GM23338 (cell line): ENCODE measurements around the gene TBC1D16. TPM values are rescaled to one million over a fixed set of nuclear protein-coding genes. Genes with fewer than 3 reads are reported as not detected.

ENCODE experiments used
- ATAC-seq: fragments of 200-7000 bp; cut with Tn5 transposase; 3 replicates; pipeline ENCODE4 v1.9.1; 2020
- DNase-seq: peaks from one replicate; pipeline ENCODE4 v3.0.0-alpha.2; 2015; ENCODE audit warnings: low spot score
- H2AFZ ChIP-seq: fragments of 200-600 bp; sonication (generic); 2 replicates; pipeline ENCODE4 v1.8.0; 2016; ENCODE audit warnings: antibody characterized with exemption, mild to moderate bottlenecking, moderate library complexity
- H3F3A ChIP-seq: fragments of 200-600 bp; sonication (generic); replicated peaks from 2 replicates; pipeline ENCODE4 v1.8.0; 2017; ENCODE audit warnings: antibody characterized with exemption, mixed run types, low read depth
- H3K27ac ChIP-seq: fragments of 200-600 bp; sonication (generic); 2 replicates; pipeline ENCODE4 v1.6.1; 2016; ENCODE audit warnings: low read depth
- H3K27me3 ChIP-seq: fragments of 200-600 bp; sonication (generic); 2 replicates; pipeline ENCODE4 v1.8.0; 2016; ENCODE audit warnings: mild to moderate bottlenecking, mixed run types, moderate library complexity; ENCODE audit not compliant: insufficient read depth
- H3K36me3 ChIP-seq: fragments of 200-600 bp; sonication (generic); 2 replicates; pipeline ENCODE4 v1.8.0; 2016; ENCODE audit warnings: mild to moderate bottlenecking; ENCODE audit not compliant: insufficient read depth
- H3K4me1 ChIP-seq: fragments of 200-600 bp; sonication (generic); 2 replicates; pipeline ENCODE4 v1.8.0; 2016; ENCODE audit warnings: mild to moderate bottlenecking, moderate library complexity; ENCODE audit not compliant: insufficient read depth
- H3K4me2 ChIP-seq: fragments of 200-600 bp; sonication (generic); 2 replicates; pipeline ENCODE4 v1.7.1; 2017; ENCODE audit warnings: mixed run types
- H3K4me3 ChIP-seq: fragments of 200-600 bp; sonication (generic); 2 replicates; pipeline ENCODE4 v1.6.1; 2016; ENCODE audit warnings: mixed run types
- H3K79me2 ChIP-seq: fragments of 200-600 bp; sonication (generic); replicated peaks from 2 replicates; pipeline ENCODE4 v1.8.0; 2017; ENCODE audit warnings: mild to moderate bottlenecking; ENCODE audit not compliant: insufficient read depth
- H3K9me2 ChIP-seq: fragments of 200-600 bp; sonication (generic); 2 replicates; pipeline ENCODE4 v1.8.0; 2017; ENCODE audit not compliant: insufficient read depth
- H4K20me1 ChIP-seq: fragments of 200-600 bp; sonication (generic); replicated peaks from 2 replicates; pipeline ENCODE4 v1.8.0; 2017; ENCODE audit warnings: mild to moderate bottlenecking; ENCODE audit not compliant: insufficient read depth
- H3K27ac Mint-ChIP-seq: 2 replicates; pipeline ENCODE4 v1.8.0; 2020; ENCODE audit warnings: inconsistent platforms, mild to moderate bottlenecking, moderate library complexity, mixed read lengths
- H3K27me3 Mint-ChIP-seq: 3 replicates; pipeline ENCODE4 v1.8.0; 2022; ENCODE audit warnings: low read depth, mild to moderate bottlenecking, moderate library complexity, mixed read lengths, inconsistent platforms; ENCODE audit not compliant: insufficient read depth, poor library complexity
- H3K36me3 Mint-ChIP-seq: 3 replicates; pipeline ENCODE4 v1.8.0; 2021; ENCODE audit warnings: low read depth, mild to moderate bottlenecking, inconsistent platforms, moderate library complexity, mixed read lengths
- H3K4me1 Mint-ChIP-seq: 3 replicates; pipeline ENCODE4 v1.8.0; 2020; ENCODE audit warnings: mild to moderate bottlenecking, inconsistent platforms, mixed read lengths
- H3K4me3 Mint-ChIP-seq: 3 replicates; pipeline ENCODE4 v1.8.0; 2021; ENCODE audit warnings: moderate library complexity, mild to moderate bottlenecking, inconsistent platforms, mixed read lengths
- H3K9me3 Mint-ChIP-seq: 3 replicates; pipeline ENCODE4 v1.8.0; 2020; ENCODE audit warnings: moderate library complexity, mild to moderate bottlenecking, inconsistent platforms, mixed read lengths
- POLR2AphosphoS5 ChIP-seq: IDR thresholded peaks from 2 replicates; pipeline ENCODE4 v1.6.1; 2016; ENCODE audit warnings: antibody characterized with exemption, low read depth
- polyA plus RNA-seq: library from polyadenylated mRNA; unstranded; fragments of >200 nt; fragmentation: Nextera tagmentation; extraction: Ambion mirVana; gene quantifications from 2 replicates; pipeline ENCODE4 v1.2.1, GENCODE V29; 2016
- total RNA-seq: library from RNA; depleted of rRNA; stranded (reverse); fragments of >200 nt; shearing (Covaris generic); gene quantifications from 2 replicates; pipeline ENCODE4 v1.2.3, GENCODE V29; 2014
- TF ChIP-seq, protein P1 (sequence below): fragments of 250-450 bp; sonication (Bioruptor Pico); IDR thresholded peaks from 2 replicates; pipeline ENCODE4 v1.5.0; 2020; ENCODE audit warnings: mild to moderate bottlenecking, moderate library complexity
- TF ChIP-seq, protein P2 (sequence below): IDR thresholded peaks from one replicate; pipeline ENCODE4 v1.6.1; 2018; ENCODE audit warnings: antibody characterized with exemption; ENCODE audit not compliant: unreplicated experiment
- TF ChIP-seq, protein P3 (sequence below), 2 experiments: fragments of 200-600 bp in 1 of 2; sonication (generic) in 1 of 2; conservative IDR thresholded peaks; 2 replicates each; pipeline versions ENCODE4 v1.5.1 to v1.6.1; 2016 to 2017; ENCODE audit warnings: antibody characterized with exemption in 2 of 2, low read depth in 2 of 2, mild to moderate bottlenecking in 2 of 2, moderate library complexity in 1 of 2

Gene TBC1D16
- total and polyA plus RNA-seq, 2 experiments from 2014 or later = 16.7 to 104 TPM

GRCh38 chr17:79923974-79924638 lies 111.6 kb downstream of the TBC1D16 start:
- H4K20me1 ChIP-seq = no peaks in the 10 kb centered on the region
- H3K4me3 ChIP-seq = no peak overlapping the region
- Mint-ChIP-seq H3K9me3 (no peaks in the 10 kb centered on the region), H3K36me3 (no peaks in the 10 kb centered on the region), H3K27ac (no peak overlapping the region), H3K27me3 (peaks cover 21% of the 10 kb centered on the region), H3K4me3 (no peak overlapping the region), H3K4me1 (peaks cover 16% of the 10 kb centered on the region)
- peak; percentile 87 for ATAC-seq
- H3F3A ChIP-seq = 0 out of 2 replicates have a peak, but pooled peaks cover 6% of the 10 kb centered on the region
- H3K27me3 ChIP-seq = no peaks in the 10 kb centered on the region
- H3K79me2 ChIP-seq = no peaks in the 10 kb centered on the region
- no peaks in the 10 kb centered on the region; the same call in 1 of the 2 replicates for H3K4me1 ChIP-seq
- H3K4me2 ChIP-seq = no peak overlapping the region
- peak; percentile 93 for DNase-seq
- no peaks in the 10 kb centered on the region for H3K9me2 ChIP-seq
- H3K36me3 ChIP-seq = no peaks in the 10 kb centered on the region
- H2AFZ ChIP-seq = peak overlapping the region; percentile 78; the same call in 1 of the 2 replicates
- no peak overlapping the region for H3K27ac ChIP-seq
- TF ChIP-seq POLR2AphosphoS5 = no peak
- TF ChIP-seq, protein P1, sequence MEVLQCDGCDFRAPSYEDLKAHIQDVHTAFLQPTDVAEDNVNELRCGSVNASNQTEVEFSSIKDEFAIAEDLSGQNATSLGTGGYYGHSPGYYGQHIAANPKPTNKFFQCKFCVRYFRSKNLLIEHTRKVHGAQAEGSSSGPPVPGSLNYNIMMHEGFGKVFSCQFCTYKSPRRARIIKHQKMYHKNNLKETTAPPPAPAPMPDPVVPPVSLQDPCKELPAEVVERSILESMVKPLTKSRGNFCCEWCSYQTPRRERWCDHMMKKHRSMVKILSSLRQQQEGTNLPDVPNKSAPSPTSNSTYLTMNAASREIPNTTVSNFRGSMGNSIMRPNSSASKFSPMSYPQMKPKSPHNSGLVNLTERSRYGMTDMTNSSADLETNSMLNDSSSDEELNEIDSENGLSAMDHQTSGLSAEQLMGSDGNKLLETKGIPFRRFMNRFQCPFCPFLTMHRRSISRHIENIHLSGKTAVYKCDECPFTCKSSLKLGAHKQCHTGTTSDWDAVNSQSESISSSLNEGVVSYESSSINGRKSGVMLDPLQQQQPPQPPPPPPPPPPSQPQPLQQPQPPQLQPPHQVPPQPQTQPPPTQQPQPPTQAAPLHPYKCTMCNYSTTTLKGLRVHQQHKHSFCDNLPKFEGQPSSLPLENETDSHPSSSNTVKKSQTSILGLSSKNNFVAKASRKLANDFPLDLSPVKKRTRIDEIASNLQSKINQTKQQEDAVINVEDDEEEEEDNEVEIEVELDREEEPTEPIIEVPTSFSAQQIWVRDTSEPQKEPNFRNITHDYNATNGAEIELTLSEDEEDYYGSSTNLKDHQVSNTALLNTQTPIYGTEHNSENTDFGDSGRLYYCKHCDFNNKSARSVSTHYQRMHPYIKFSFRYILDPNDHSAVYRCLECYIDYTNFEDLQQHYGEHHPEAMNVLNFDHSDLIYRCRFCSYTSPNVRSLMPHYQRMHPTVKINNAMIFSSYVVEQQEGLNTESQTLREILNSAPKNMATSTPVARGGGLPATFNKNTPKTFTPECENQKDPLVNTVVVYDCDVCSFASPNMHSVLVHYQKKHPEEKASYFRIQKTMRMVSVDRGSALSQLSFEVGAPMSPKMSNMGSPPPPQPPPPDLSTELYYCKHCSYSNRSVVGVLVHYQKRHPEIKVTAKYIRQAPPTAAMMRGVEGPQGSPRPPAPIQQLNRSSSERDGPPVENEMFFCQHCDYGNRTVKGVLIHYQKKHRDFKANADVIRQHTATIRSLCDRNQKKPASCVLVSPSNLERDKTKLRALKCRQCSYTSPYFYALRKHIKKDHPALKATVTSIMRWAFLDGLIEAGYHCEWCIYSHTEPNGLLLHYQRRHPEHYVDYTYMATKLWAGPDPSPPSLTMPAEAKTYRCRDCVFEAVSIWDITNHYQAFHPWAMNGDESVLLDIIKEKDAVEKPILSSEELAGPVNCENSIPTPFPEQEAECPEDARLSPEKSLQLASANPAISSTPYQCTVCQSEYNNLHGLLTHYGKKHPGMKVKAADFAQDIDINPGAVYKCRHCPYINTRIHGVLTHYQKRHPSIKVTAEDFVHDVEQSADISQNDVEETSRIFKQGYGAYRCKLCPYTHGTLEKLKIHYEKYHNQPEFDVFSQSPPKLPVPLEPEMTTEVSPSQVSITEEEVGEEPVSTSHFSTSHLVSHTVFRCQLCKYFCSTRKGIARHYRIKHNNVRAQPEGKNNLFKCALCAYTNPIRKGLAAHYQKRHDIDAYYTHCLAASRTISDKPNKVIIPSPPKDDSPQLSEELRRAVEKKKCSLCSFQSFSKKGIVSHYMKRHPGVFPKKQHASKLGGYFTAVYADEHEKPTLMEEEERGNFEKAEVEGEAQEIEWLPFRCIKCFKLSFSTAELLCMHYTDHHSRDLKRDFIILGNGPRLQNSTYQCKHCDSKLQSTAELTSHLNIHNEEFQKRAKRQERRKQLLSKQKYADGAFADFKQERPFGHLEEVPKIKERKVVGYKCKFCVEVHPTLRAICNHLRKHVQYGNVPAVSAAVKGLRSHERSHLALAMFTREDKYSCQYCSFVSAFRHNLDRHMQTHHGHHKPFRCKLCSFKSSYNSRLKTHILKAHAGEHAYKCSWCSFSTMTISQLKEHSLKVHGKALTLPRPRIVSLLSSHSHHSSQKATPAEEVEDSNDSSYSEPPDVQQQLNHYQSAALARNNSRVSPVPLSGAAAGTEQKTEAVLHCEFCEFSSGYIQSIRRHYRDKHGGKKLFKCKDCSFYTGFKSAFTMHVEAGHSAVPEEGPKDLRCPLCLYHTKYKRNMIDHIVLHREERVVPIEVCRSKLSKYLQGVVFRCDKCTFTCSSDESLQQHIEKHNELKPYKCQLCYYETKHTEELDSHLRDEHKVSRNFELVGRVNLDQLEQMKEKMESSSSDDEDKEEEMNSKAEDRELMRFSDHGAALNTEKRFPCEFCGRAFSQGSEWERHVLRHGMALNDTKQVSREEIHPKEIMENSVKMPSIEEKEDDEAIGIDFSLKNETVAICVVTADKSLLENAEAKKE (CRISPR knock-in tag) = peak; percentile 52
- TF ChIP-seq, protein P2, sequence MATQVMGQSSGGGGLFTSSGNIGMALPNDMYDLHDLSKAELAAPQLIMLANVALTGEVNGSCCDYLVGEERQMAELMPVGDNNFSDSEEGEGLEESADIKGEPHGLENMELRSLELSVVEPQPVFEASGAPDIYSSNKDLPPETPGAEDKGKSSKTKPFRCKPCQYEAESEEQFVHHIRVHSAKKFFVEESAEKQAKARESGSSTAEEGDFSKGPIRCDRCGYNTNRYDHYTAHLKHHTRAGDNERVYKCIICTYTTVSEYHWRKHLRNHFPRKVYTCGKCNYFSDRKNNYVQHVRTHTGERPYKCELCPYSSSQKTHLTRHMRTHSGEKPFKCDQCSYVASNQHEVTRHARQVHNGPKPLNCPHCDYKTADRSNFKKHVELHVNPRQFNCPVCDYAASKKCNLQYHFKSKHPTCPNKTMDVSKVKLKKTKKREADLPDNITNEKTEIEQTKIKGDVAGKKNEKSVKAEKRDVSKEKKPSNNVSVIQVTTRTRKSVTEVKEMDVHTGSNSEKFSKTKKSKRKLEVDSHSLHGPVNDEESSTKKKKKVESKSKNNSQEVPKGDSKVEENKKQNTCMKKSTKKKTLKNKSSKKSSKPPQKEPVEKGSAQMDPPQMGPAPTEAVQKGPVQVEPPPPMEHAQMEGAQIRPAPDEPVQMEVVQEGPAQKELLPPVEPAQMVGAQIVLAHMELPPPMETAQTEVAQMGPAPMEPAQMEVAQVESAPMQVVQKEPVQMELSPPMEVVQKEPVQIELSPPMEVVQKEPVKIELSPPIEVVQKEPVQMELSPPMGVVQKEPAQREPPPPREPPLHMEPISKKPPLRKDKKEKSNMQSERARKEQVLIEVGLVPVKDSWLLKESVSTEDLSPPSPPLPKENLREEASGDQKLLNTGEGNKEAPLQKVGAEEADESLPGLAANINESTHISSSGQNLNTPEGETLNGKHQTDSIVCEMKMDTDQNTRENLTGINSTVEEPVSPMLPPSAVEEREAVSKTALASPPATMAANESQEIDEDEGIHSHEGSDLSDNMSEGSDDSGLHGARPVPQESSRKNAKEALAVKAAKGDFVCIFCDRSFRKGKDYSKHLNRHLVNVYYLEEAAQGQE = no peak
- TF ChIP-seq, protein P3, sequence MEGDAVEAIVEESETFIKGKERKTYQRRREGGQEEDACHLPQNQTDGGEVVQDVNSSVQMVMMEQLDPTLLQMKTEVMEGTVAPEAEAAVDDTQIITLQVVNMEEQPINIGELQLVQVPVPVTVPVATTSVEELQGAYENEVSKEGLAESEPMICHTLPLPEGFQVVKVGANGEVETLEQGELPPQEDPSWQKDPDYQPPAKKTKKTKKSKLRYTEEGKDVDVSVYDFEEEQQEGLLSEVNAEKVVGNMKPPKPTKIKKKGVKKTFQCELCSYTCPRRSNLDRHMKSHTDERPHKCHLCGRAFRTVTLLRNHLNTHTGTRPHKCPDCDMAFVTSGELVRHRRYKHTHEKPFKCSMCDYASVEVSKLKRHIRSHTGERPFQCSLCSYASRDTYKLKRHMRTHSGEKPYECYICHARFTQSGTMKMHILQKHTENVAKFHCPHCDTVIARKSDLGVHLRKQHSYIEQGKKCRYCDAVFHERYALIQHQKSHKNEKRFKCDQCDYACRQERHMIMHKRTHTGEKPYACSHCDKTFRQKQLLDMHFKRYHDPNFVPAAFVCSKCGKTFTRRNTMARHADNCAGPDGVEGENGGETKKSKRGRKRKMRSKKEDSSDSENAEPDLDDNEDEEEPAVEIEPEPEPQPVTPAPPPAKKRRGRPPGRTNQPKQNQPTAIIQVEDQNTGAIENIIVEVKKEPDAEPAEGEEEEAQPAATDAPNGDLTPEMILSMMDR (conservative IDR thresholded peaks at IDR 0.05; ENCODE audit: low read depth in 2 of 2) = peak; percentile 88 to 97
